Dermis microvascular lymphatic vessel endothelial cell (primary cell): ENCODE results near the gene AMELY. TPM values are rescaled to one million over a fixed set of nuclear protein-coding genes. Genes with fewer than 3 reads are reported as not detected.

Experiments used
- total RNA-seq: library from RNA; depleted of rRNA; stranded (reverse); fragments of >200 nt; gene quantifications from 2 replicates; pipeline ENCODE4 v1.2.1, GENCODE V29; 2014

AMELY gene
- total RNA-seq, 1 donor from 2014 or later: not detected

Other genes with a start within 250 kb of the AMELY start
- gene TBL1Y, start 1.1 kb downstream of the AMELY start, total RNA-seq: not detected in 2 replicates